Heart right ventricle (tissue), 16 donors: ENCODE data around the gene UBE2G2. TPM values are rescaled to one million over a fixed set of nuclear protein-coding genes. Genes with fewer than 3 reads are reported as not detected.

Experiments
- ATAC-seq, 8 donors: fragments of 200-7000 bp; cut with Tn5 transposase; one replicate each; pipeline ENCODE4 v1.9.1; 2020; ENCODE audit warnings: mild to moderate bottlenecking in 8 of 8, moderate library complexity in 8 of 8, moderate number of reproducible peaks in 1 of 8
- DNase-seq, 2 donors: peaks; one replicate each; pipeline ENCODE4 v3.0.0-alpha.2; 2020
- H3K27ac ChIP-seq, 10 donors: fragments of 200-600 bp; sonication (generic) in 2 of 10; one replicate each; pipeline versions ENCODE4 v1.5.0 to v1.8.0; 2020 to 2022; ENCODE audit warnings: mild to moderate bottlenecking in 3 of 10
- H3K27me3 ChIP-seq, 7 donors: fragments of 200-600 bp; one replicate each; pipeline ENCODE4 v1.8.0; 2021 to 2022; ENCODE audit warnings: mild to moderate bottlenecking in 2 of 7
- H3K36me3 ChIP-seq, 9 donors: fragments of 200-600 bp; sonication (generic) in 1 of 9; one replicate each; pipeline versions ENCODE4 v1.5.0 to v1.8.0; 2020 to 2022; ENCODE audit warnings: mild to moderate bottlenecking in 2 of 9
- H3K4me1 ChIP-seq, 9 donors: fragments of 200-600 bp; sonication (generic) in 1 of 9; one replicate each; pipeline versions ENCODE4 v1.5.0 to v1.8.0; 2020 to 2022; ENCODE audit warnings: mild to moderate bottlenecking in 4 of 9
- H3K4me3 ChIP-seq, 10 donors: fragments of 200-600 bp; sonication (generic) in 2 of 10; one replicate each; pipeline versions ENCODE4 v1.5.0 to v1.8.0; 2020 to 2022; ENCODE audit warnings: mild to moderate bottlenecking in 7 of 10, moderate library complexity in 2 of 10
- H3K9me3 ChIP-seq, 11 donors: fragments of 200-600 bp in 10 of 11; sonication (generic) in 2 of 11; one replicate each; pipeline versions ENCODE4 v1.5.0 to v1.8.0; 2013 to 2022; ENCODE audit warnings: mild to moderate bottlenecking in 2 of 11, control low read depth in 1 of 11, moderate library complexity in 1 of 11
- CTCF ChIP-seq, 9 donors: fragments of 200-600 bp; sonication (generic) in 2 of 9; IDR thresholded peaks; one replicate each; pipeline versions ENCODE4 v1.5.0 to v1.8.0; 2021 to 2022; ENCODE audit warnings: antibody characterized with exemption in 9 of 9, mild to moderate bottlenecking in 5 of 9, moderate library complexity in 1 of 9
- WGBS, 2 donors: extraction: QIAGEN DNeasy Blood & Tissue Kit; methylation state at CpG; one replicate each; pipeline ENCODE4 v1.1.7; 2013; ENCODE audit warnings: inconsistent platforms in 1 of 2; 5-methylcytosine and 5-hydroxymethylcytosine counted together
- intact Hi-C, 10 donors: fragments of 100-400 bp; cut with DNase I; formaldehyde crosslinking; loops; one replicate each; pipeline versions ENCODE4 v1.11.1 to v1.14.2; 2022
- polyA plus RNA-seq, 2 donors: library from polyadenylated mRNA; stranded (reverse); fragments of 200-250 nt; gene quantifications; one replicate each; pipeline ENCODE4 v1.2.3, GENCODE V29; 2013
- total RNA-seq, 10 donors: library from RNA; stranded (reverse); fragmentation: NEBNext Ultra II Directional in 3 of 10; extraction: Animal tissue kit (Norgen Biotek cat#: 25700) in 3 of 10; gene quantifications; one replicate each; pipeline versions ENCODE4 v1.2.1 to v1.2.4, GENCODE V29; 2021 to 2023
- donor health status: Arrhythmogenic right ventricular cardiomyopathy.
- donor health status: ischemic (EF 13 %, LVEDD 7.1; RV severe dilation, severe dysfunction).
- donor health status: healthy with polysubstance abuse.
- donor health status: DM: no; HTN: yes; CAD: no.
- donor health status: DM: no; HTN: no; CAD: no.
- donor health status: ischemic (EF 25% LVEDD 6.9; RV normal size, moderate dysfunction).
- donor health status: ischemic (EF 25% LVEDD 5.7; RV mildly dilated, moderate dysfunction).
- donor health status: healthy.
- donor health status: DM: yes; HTN: yes; CAD: no.
- donor health status: Ischemic cardiomyopathy.
- donor health status: ischemic (EF 35%, LVEDD 5.7; RV mildly dilated, moderate dysfunction).
- donor health status: nonischemic (EF 11% LVEDD 7.7; RV severe dilation, severe dysfunction).
- donor health status: DM: yes; HTN: yes; CAD: no.
- donor health status: PGD.
- donor health status: ischemic (EF 29% LVEDD 5.4; RV normal size, mild dysfunction).
- donor health status: nonischemic (EF 23%, LVEDD 6.1; RV moderate dilation, normal function).

The UBE2G2 gene
- total and polyA plus RNA-seq, 12 donors: 39.6 to 89.5 (median 63.2) TPM

DNA sequence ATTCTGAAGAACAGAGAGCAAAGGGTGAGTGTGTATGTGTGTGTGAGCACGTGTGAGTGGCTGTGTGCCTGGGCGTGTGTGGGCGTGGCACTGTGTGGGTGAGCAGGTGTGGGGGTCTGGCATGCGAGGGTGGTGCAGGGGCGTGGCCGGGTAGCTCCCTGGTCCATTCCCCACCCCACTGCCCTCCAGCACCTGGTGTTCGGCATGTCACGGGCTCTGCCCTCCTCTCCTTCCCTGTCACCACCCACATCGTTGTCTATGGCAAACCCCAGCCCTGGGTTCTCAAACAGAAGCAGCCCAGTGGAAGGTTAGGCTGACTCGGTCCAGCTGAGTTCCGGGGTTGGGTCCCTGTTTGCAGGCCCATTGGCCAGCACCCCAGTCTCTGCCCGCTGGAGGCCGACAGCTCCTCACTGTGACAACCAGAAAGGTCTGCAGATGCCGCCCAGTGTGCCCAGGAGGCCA is 39.8 kb downstream of the UBE2G2 start:
- WGBS, 2 donors: 86 to 89% methylated on average over 14 of the region's 14 CpGs
- DNase-seq: no peak
- no peaks in the 10 kb centered on the region for H3K27me3 ChIP-seq
- no peaks in the 10 kb centered on the region for H3K36me3 ChIP-seq
- no peaks in the 10 kb centered on the region for H3K9me3 ChIP-seq
- intact Hi-C loops: no loop called here
- no peak overlapping the region for H3K4me3 ChIP-seq
- no peak for ATAC-seq
- peaks cover 0 to 12% (median 0%) of the 10 kb centered on the region in 9 donors for H3K4me1 ChIP-seq
- no peak for TF ChIP-seq CTCF (IDR thresholded peaks at IDR 0.05)
- H3K27ac ChIP-seq: no peak overlapping the region

DNA sequence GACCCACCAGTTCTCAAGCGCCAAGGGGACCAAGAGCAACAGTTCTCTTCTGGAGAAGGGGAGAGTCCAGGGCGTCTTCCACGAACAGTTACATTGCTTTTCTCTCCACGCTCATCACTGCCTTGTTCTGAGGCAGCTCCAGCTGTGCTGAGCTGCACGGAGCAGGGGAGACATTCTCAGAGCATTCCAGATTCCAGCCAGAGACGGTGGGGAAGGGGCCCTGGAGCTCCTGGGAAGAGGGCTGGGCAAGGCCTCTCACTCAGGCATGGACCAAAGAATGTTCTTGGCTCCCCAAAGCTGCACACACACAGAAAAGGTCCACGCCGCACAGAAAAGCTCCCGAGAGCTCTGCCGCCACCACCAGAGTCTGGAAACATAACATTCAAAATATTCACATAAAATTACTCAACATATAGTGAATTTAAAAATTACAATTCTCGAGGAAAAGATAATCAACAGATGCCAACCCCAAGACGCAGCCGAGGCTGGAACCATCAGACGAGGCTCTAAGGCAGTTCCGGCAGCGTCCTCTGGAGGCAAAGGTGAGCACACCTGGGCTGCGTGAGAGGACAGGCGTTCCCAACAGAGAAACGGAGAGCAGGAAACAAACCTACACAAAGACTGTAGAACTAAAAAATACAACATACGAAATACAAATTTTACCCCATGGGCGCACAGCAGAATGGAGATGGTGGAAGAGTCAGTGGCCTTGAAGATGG is 40.5 kb downstream of the UBE2G2 start:
- H3K27me3 ChIP-seq: no peaks in the 10 kb centered on the region
- no peak overlapping the region for H3K4me3 ChIP-seq
- no peak overlapping the region for H3K27ac ChIP-seq
- 67 to 71% methylated on average over 21 of the region's 21 CpGs for WGBS, 2 donors
- intact Hi-C loops: no loop called here
- H3K36me3 ChIP-seq: no peaks in the 10 kb centered on the region
- peak in 1 of 9 donors; percentile 27 for TF ChIP-seq CTCF (IDR thresholded peaks at IDR 0.05)
- H3K9me3 ChIP-seq: peaks cover 0 to 1% (median 0%) of the 10 kb centered on the region in 11 donors
- DNase-seq (no peak), ATAC-seq (no peak)
- peaks cover 0 to 12% (median 0%) of the 10 kb centered on the region in 9 donors for H3K4me1 ChIP-seq

DNA sequence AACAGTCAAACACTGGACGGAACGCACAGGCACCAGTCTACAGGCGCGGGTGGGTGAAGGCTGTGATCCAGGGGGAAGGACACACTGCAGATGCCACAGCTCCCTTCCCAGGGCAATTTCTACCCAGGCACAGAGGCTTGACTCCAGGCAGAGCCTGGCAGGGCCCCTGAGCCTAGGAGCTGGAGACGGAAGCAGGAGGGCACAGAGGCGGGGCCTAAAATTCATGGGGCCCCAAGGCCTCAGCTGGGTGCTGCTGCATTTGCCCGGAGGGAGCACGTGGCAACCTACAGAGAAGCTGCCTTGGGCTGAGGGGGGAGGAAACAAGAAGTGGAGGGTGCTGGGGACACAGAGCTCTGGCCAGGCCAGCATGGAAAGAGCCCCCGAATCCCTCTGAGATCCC is 41.2 kb downstream of the UBE2G2 start:
- Histone ChIP-seq H3K27ac (no peak overlapping the region), H3K36me3 (no peaks in the 10 kb centered on the region), H3K9me3 (peaks cover 0 to 7% (median 0%) of the 10 kb centered on the region in 11 donors), H3K4me3 (no peak overlapping the region), H3K4me1 (peaks cover 0 to 5% (median 0%) of the 10 kb centered on the region in 9 donors), H3K27me3 (no peaks in the 10 kb centered on the region)
- no peak for TF ChIP-seq CTCF (IDR thresholded peaks at IDR 0.05)
- ATAC-seq: no peak
- no peak for DNase-seq
- 84 to 88% methylated on average over 9 of the region's 9 CpGs for WGBS, 2 donors
- intact Hi-C loops: no loop called here

- ATAC-seq (no peak), DNase-seq (no peak)
- 87 to 94% methylated on average over 22 of the region's 22 CpGs for WGBS, 2 donors
- Histone ChIP-seq H3K27ac (no peak overlapping the region), H3K4me1 (peaks cover 0 to 6% (median 0%) of the 10 kb centered on the region in 9 donors), H3K4me3 (no peak overlapping the region), H3K36me3 (no peaks in the 10 kb centered on the region), H3K27me3 (no peaks in the 10 kb centered on the region), H3K9me3 (peaks cover 0 to 13% (median 4%) of the 10 kb centered on the region in 11 donors)
- TF ChIP-seq CTCF (IDR thresholded peaks at IDR 0.05): no peak
- intact Hi-C loops: no loop called here
Measured at GRCh38 chr21:44759628-44760285, 41.9 kb downstream of the UBE2G2 start.
